Mucosa of descending colon (tissue), 3 donors: ENCODE data around the gene MXD3. TPM values are rescaled to one million over a fixed set of nuclear protein-coding genes. Genes with fewer than 3 reads are reported as not detected.
"Not testable (repeated sequence)": the region's sequence is repeated elsewhere in the genome, so short reads cannot be mapped to it uniquely, and the experiment has no call there.

ENCODE experiments used
- ATAC-seq: fragments of 200-7000 bp; cut with Tn5 transposase; one replicate; pipeline ENCODE4 v1.9.1; 2020; ENCODE audit warnings: mild to moderate bottlenecking, moderate library complexity
- DNase-seq, 3 donors: peaks; one replicate each; pipeline ENCODE4 v3.0.0-alpha.2; 2020
- H3K36me3 ChIP-seq: fragments of 200-600 bp; one replicate; pipeline ENCODE4 v1.8.0; 2021; ENCODE audit warnings: low read depth, mild to moderate bottlenecking
- H3K4me1 ChIP-seq: fragments of 200-600 bp; one replicate; pipeline ENCODE4 v1.8.0; 2021; ENCODE audit warnings: low read depth, mild to moderate bottlenecking
- H3K4me3 ChIP-seq: fragments of 200-600 bp; one replicate; pipeline ENCODE4 v1.8.0; 2021; ENCODE audit warnings: mild to moderate bottlenecking
- H3K9me3 ChIP-seq: fragments of 200-600 bp; one replicate; pipeline ENCODE4 v1.8.0; 2021; ENCODE audit warnings: mild to moderate bottlenecking
- CTCF ChIP-seq: fragments of 200-600 bp; IDR thresholded peaks from one replicate; pipeline ENCODE4 v1.8.0; 2022; ENCODE audit warnings: antibody characterized with exemption, mild to moderate bottlenecking
- intact Hi-C, 2 donors: fragments of 100-400 bp; cut with DNase I in 1 of 2; cut with micrococcal nuclease in 1 of 2; formaldehyde crosslinking; loops; one replicate each; pipeline versions ENCODE4 v1.11.0 to v1.11.1; 2022; cut with DNase I, micrococcal nuclease
- total RNA-seq, 3 donors: library from RNA; stranded (reverse); fragmentation: NEBNext Ultra II Directional in 2 of 3; extraction: Animal tissue kit (Norgen Biotek cat#: 25700) in 2 of 3; gene quantifications; one replicate each; pipeline versions ENCODE4 v1.2.1 to v1.2.4, GENCODE V29; 2021 to 2023
- donor health status: DM: no; HTN: no; CAD: no; lungs with moderate emphysema.
- donor health status: DM: no; HTN: no; CAD: no.
- donor health status: DM: no; HTN: yes; CAD: no.

Gene MXD3
- total RNA-seq, 3 donors from 2014 or later: 10.3 to 19.4 (median 10.9) TPM

- peaks cover 4% of the 10 kb centered on the region for H3K36me3 ChIP-seq
- intact Hi-C loops: no loop called here
- H3K4me1 ChIP-seq: no peaks in the 10 kb centered on the region
- no peak for ATAC-seq
- no peak for DNase-seq
- no peak for TF ChIP-seq CTCF
- H3K9me3 ChIP-seq: no peaks in the 10 kb centered on the region
- H3K4me3 ChIP-seq: no peak overlapping the region
These were observed 50.2 kb downstream of the MXD3 start for GRCh38 chr5:177261510-177261909.

- intact Hi-C loops: no loop called here
These were observed 50.7 kb downstream of the MXD3 start for GRCh38 chr5:177260961-177261360.

GRCh38 chr5:177258711-177259110 is 53.0 kb downstream of the MXD3 start:
- intact Hi-C loops, DNase-seq, H3K9me3 ChIP-seq, ATAC-seq, H3K4me1 ChIP-seq, H3K4me3 ChIP-seq, H3K36me3 ChIP-seq: not testable (repeated sequence)

More at GRCh38 chr5:177260961-177261360, 50.7 kb downstream of the MXD3 start:
- Histone ChIP-seq H3K36me3 (peaks cover 4% of the 10 kb centered on the region), H3K4me3 (no peak overlapping the region), H3K9me3 (no peaks in the 10 kb centered on the region), H3K4me1 (no peaks in the 10 kb centered on the region)
- ATAC-seq: no peak
- TF ChIP-seq CTCF: no peak
- no peak for DNase-seq

Other genes with a start within 250 kb of the MXD3 start
- 10 to 100 TPM; 25.3 to 60.3 (median 28.9) TPM for gene FGFR4, start 225.0 kb downstream of the MXD3 start, total RNA-seq
- 100 to 1,000 TPM in 1 of 3 donors, 10 to 100 TPM in 2; 59.3 to 103 (median 69.7) TPM for gene NSD1, start 178.1 kb downstream of the MXD3 start, total RNA-seq
- 10 to 100 TPM; 23.4 to 33.1 (median 29.5) TPM for gene RAB24, start 8.2 kb downstream of the MXD3 start, total RNA-seq
- gene PRELID1, start 8.1 kb downstream of the MXD3 start, total RNA-seq: 100 to 1,000 TPM; 149 to 277 (median 171) TPM
- 100 to 1,000 TPM in 2 of 3 donors, 10 to 100 TPM in 1; 91.9 to 150 (median 139) TPM for gene LMAN2, start 39.8 kb upstream of the MXD3 start, total RNA-seq
- gene RGS14, start 46.0 kb upstream of the MXD3 start, total RNA-seq: 10 to 100 TPM; 11.1 to 15.2 (median 11.7) TPM
- not detected for gene SLC34A1, start 72.5 kb upstream of the MXD3 start, total RNA-seq
- not detected for gene PFN3, start 88.8 kb upstream of the MXD3 start, total RNA-seq
- 1 to 10 TPM; 3.0 to 9.2 (median 7.0) TPM for gene F12, start 97.7 kb upstream of the MXD3 start, total RNA-seq
- gene GRK6, start 114.8 kb upstream of the MXD3 start, total RNA-seq: 10 to 100 TPM; 38.4 to 48.1 (median 46.7) TPM
- 1 to 10 TPM; 1.1 to 1.2 (median 1.2) TPM for gene PRR7, start 134.9 kb upstream of the MXD3 start, total RNA-seq
- 10 to 100 TPM; 12.1 to 61.8 (median 17.2) TPM for gene DBN1, start 161.7 kb upstream of the MXD3 start, total RNA-seq
- gene PDLIM7, start 185.7 kb upstream of the MXD3 start, total RNA-seq: 100 to 1,000 TPM in 1 of 3 donors, 10 to 100 TPM in 2; 12.9 to 333 (median 54.0) TPM
- gene DOK3, start 197.9 kb upstream of the MXD3 start, total RNA-seq: 10 to 100 TPM in 1 of 3 donors, 1 to 10 TPM in 2; 3.7 to 10.3 (median 8.4) TPM
- 10 to 100 TPM; 65.3 to 79.2 (median 79.0) TPM for gene DDX41, start 205.1 kb upstream of the MXD3 start, total RNA-seq
- 10 to 100 TPM; 57.7 to 83.9 (median 75.2) TPM for gene FAM193B, start 242.7 kb upstream of the MXD3 start, total RNA-seq